Activated CD8-positive, alpha-beta memory T cell treated with anti-CD3 and anti-CD28 coated beads, Interleukin-2, amount 50 U/mL, for 48 hours (primary cell): Measurements from ENCODE around the gene CUX1.
"Not testable (repeated sequence)": the region's sequence is repeated elsewhere in the genome, so short reads cannot be mapped to it uniquely, and the experiment has no call there.

Experiments used
- DNase-seq: peaks from one replicate; pipeline ENCODE4 v3.0.0-alpha.2; 2020

The CUX1 gene

GRCh38 chr7:102117743-102118142 lies 300.3 kb downstream of the CUX1 start:
- DNase-seq, result no peak

- DNase-seq, result no peak
Observed at GRCh38 chr7:102119213-102119651, 301.8 kb downstream of the CUX1 start.

GRCh38 chr7:102119925-102120324 lies 302.5 kb downstream of the CUX1 start:
- no peak for DNase-seq

GRCh38 chr7:102120666-102121195 lies 303.3 kb downstream of the CUX1 start:
- DNase-seq, result no peak

- DNase-seq, result no peak
Observed at GRCh38 chr7:102122026-102122425, 304.6 kb downstream of the CUX1 start.

- no peak for DNase-seq
Observed at GRCh38 chr7:102125127-102125596, 307.7 kb downstream of the CUX1 start.

GRCh38 chr7:102128303-102128702 lies 310.9 kb downstream of the CUX1 start:
- no peak for DNase-seq

GRCh38 chr7:102129636-102130370 lies 312.4 kb downstream of the CUX1 start:
- DNase-seq, result no peak

- no peak for DNase-seq
Observed at GRCh38 chr7:102132209-102132752, 314.9 kb downstream of the CUX1 start.

- no peak for DNase-seq
Observed at GRCh38 chr7:102138676-102139075, 321.2 kb downstream of the CUX1 start.

- DNase-seq, result no peak
Observed at GRCh38 chr7:102140952-102141370, 323.5 kb downstream of the CUX1 start.

GRCh38 chr7:102142433-102142832 lies 325.0 kb downstream of the CUX1 start:
- DNase-seq, result not testable (repeated sequence)

- DNase-seq, result no peak
Observed at GRCh38 chr7:102146122-102146521, 328.7 kb downstream of the CUX1 start.

GRCh38 chr7:102147008-102147407 lies 329.6 kb downstream of the CUX1 start:
- no peak for DNase-seq

GRCh38 chr7:102148799-102149198 lies 331.4 kb downstream of the CUX1 start:
- DNase-seq, result no peak

GRCh38 chr7:102149416-102149815 lies 332.0 kb downstream of the CUX1 start:
- DNase-seq, result no peak

GRCh38 chr7:102150266-102150665 lies 332.8 kb downstream of the CUX1 start:
- DNase-seq, result no peak

- DNase-seq, result no peak
Observed at GRCh38 chr7:102152672-102153598, 335.5 kb downstream of the CUX1 start.

- no peak for DNase-seq
Observed at GRCh38 chr7:102153599-102153946, 336.1 kb downstream of the CUX1 start.

GRCh38 chr7:102154425-102154824 lies 337.0 kb downstream of the CUX1 start:
- DNase-seq, result no peak

- DNase-seq, result no peak
Observed at GRCh38 chr7:102155821-102156441, 338.5 kb downstream of the CUX1 start.

GRCh38 chr7:102156867-102157266 lies 339.4 kb downstream of the CUX1 start:
- no peak for DNase-seq

- no peak for DNase-seq
Observed at GRCh38 chr7:102165136-102165535, 347.7 kb downstream of the CUX1 start.
